ENCODE data around the gene CLEC4M.
"Not testable (repeated sequence)": the region's sequence is repeated elsewhere in the genome, so short reads cannot be mapped to it uniquely, and the experiment has no call there.

CLEC4M gene

DNA sequence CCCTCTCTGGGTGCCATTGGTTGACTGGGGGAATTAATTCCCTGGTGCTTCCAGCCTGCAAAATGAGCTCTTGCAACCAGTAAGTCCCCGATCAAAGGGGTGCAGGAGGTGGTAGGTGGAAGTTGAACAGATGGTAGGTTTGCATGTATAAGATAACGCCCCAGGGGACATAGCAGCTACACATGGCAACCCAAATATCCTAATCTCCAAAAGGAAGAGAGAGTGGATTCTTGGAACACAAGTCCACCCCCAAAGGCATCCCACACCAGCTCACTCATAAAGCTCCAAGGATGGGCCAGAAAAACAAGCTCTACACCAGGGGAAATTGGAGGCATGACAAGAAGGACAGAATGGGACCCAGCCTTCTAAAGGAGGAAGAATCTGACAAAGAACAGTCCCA, 20.5 kb upstream of the CLEC4M start:
- no peak for DNase-seq

DNA sequence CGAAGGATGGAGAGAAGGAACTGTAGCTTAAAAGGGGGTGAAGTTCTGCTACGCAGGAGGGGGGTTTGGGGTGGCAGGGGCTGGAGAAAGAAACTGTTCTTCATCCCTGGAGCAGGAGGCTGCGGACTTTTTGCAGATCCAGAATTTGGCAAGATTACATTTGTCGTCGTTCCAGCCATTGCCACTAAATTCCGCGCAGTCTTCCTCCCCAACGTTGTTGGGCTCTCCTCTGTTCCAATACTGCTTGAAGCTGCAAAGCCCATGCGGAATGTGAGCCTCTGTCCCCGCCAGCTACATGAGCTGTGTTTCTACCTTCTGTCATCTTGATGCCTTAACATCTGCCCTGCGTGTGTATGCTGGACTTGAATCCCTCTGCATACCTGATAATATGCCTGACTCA, 20.1 kb upstream of the CLEC4M start:
- DNase-seq = no peak

DNA sequence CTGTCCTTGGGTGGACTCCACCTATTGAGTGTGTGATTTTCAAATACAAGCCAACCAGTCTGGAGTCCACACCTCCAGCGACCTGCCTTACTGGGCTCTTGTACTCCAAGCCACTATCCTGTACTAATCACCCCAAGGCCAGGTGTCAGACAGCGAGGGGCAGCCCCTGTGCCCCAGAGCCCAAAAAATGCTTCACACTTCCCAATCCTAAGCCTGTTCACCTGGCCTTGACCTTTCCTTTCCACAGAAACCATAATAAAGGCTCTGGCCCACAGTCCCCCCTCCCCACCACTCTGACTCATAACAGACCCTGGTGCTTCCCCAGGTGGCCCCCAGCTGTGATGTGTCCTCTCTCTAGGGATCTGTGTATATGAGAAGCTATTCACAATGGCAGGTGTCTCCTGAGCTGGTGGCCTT, 19.6 kb upstream of the CLEC4M start:
- no peak for DNase-seq

DNA sequence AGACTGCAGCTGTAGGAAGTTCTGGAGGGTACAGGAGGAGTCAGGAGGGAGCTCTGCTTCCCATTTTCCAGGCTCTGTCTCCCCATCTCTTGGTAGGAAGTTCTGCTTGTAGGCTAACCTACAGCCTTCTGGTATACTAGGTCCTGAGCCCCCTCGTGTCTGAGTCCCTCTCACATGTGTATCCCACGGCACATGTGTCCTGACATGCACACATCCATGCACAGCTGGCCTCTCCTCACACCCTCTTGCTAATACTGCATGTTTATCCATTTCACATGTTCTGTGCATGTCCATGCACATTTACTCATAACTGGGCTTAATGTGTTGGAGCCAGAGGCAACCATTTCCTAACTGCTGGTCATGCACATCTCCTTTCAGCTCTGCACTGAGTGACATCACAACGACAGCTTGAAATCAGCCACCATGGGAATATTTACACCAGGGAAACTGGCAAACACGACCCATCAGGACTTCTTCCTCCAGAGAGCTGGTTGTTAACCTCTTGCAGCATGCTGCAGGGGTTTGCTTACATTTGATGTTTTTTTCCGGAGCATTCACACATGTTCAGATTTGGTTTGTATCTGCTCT, 18.8 kb upstream of the CLEC4M start:
- DNase-seq = no peak

DNA sequence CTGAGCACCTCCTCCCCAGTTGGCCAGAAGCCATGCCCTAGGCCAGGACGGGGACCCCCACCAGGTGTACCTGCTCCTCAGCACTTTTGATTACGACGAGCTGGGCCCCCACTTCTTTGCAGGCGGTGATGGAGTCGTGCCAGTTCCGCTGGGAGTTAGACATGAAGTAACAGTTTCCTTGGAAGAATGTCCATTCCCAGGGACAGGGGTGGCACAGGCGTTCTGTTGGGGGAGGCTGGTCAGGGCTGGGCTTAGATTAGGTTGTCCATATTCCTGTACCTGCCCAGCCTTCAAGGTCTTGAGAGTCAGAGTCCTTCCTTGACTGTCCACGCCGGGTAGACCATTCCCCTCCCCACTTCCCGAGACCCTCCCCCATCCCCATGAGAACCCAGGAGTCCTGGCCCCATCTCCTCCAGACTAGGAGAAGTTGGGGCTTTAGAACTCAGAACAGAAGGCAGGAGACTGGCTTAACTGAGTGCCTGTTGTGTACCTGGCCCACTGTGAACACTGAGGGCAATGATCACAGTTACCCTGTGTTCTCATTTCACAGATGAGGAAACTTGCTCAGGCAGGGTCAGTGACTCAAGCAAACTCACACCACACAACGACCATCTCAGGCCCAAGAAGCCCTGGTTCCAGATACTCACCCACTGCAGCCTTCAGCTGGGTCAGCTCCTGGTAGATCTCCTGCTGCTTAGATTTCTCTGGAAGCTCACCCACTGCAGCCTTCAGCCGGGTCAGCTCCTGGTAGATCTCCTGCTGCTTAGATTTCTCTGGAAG, 18.0 kb upstream of the CLEC4M start:
- no peak for DNase-seq

DNA sequence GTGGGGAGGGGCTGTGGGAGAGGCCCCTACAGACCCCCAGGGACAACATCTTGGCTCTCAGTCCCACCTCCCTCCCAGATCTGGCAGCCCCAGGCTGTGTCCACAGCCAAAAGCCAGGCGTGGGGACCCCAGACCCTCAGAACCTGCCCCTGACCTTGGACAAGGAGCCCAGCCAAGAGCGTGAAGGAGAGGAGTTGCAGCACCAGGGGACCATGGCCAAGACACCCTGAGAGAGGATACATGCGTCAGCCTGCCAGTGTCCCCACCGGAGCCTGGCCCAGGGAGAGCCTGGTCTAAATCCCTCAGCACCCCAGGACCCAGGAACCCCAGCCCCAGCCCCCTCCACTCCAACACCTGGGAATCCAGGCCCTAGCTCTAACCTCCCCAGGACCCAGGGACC, 16.7 kb upstream of the CLEC4M start:
- not testable (repeated sequence) for DNase-seq

DNA sequence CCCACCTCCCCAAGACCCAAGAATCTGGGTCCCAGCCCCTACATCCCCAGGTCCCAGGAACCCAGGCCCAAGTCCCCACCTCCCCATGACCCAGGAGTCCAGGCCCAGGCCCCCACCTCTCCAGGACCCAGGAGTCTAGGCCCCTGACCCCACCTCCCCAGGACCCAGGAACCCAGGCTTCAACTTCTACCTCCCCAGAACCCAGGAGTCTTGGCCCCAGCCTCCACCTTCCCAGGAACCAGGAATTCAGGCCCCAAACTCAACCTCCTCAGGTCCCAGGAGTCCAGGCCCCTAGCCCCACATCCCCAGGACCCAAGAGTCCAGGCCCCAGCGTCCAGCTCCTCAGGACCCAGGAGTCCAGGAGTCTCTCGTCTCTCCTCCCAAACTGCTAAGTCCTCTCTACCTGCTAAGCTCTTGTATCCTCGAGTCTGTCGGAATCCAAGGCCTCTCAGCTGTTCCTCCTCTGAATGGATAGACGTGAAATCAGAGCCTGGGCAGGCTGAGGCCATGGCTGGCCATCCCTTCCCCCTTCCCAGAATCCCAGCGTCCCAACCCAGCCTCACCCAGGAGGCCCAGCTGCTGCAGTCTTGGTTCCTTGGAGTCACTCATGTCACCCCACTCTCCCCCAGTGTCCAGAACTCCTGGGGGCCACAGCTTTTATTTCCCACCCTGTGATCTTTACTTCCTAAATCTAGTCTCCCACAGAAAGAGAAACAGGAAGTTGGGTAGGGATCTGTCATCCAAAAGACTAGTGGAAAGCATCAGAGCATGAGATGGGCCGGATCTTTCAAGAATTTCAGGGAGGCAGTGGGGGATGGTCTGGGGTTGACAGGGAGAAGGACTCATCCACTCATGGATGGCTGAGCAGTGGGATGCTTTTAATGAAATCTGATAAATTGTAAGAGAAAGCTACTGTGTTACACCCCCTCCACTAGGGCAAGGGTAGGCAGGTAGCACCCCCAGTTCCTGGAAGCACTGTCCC, 15.8 kb upstream of the CLEC4M start, which contains the start of gene CD209:
Gene CD209, minus strand, starts transcription at position 632 of the 982 bp plus-strand sequence. Its CDS starts 23 bp downstream, at position 609.
- no peak for DNase-seq

DNA sequence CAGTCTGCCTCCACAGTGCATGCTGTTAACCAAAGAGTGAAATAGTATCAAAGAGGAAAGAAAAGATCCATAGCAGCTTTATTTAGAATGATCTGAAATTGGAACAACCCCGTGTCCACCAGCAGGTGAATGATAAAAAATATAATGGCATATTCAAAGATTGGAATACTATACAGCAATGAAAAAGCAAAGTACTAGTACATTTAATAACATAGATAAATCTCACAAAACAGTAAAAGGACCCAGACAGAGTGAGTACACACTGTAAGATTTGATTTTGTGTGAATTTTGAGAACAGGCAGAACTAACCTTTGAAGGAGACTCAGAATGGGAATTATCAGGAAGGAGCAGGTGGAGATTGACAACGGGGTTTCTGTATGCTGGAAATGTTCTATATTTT, 14.9 kb upstream of the CLEC4M start:
- no peak for DNase-seq

DNA sequence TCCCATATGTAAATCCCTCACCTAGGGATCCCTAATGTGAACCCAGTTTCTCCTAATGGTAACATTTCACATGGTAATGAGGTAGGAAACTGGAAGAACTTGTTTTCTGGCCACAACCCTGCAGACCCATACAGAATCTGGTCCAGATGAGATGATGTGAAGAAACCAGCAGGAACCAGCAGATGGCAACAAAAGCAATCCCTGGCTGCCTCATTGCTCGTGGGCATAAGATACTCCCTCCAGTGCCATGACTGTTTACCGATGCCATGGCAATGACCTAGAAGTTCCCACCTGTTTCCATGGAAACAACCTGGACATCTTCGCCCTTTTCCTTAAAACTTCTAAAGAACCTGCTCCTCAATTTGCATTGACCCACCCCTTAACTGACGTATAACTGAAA, 14.3 kb upstream of the CLEC4M start:
- peak; percentile 35 for DNase-seq

DNA sequence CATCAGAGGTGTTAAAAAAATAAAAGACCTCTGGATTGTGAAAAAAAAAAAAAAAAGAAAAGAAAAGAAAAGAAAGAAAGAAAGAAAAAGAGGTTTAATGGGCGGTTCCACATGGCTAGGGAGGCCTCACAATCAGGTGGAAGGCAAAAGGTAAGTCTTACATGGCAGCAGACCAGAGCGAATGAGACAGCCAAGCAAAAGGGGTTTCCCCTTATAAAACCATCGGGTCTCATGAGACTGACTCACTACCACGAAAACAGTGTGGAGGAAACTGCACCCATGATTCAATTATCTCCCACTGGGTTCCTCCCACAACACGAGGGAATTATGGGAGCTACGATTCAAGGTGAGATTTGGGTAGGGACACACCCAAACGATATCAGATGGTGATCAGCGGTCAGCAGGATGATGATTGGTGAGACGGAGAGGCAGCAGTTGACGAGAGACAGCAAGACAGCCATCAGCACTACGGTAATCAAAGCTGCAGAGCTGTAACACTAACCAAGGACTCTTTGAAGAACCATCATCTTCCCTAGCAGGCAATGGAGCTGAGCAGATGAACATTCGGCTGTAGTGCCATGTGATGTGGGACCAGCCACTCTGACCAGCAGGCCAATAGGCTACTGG, 11.8 kb upstream of the CLEC4M start:
- no peak for DNase-seq

DNA sequence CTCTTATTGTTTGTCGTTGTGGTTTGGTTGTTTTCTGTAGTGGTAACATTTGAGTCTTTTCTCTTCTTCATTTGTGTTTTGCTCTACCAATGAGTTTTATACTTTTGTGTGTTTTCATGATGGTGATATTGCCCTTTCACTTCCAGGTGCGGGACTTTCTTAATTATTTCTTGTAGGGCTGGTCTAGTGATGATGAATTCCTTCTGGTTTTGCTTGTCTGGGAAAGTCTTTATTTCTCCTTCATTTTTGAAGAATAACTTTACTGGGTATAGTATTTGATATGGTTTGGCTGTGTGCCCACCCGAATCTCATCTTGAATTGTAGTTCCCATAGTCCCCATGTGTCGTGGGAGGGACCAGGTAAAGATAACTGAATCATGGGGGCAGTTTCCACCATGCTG, 6.8 kb upstream of the CLEC4M start:
- DNase-seq = no peak

DNA sequence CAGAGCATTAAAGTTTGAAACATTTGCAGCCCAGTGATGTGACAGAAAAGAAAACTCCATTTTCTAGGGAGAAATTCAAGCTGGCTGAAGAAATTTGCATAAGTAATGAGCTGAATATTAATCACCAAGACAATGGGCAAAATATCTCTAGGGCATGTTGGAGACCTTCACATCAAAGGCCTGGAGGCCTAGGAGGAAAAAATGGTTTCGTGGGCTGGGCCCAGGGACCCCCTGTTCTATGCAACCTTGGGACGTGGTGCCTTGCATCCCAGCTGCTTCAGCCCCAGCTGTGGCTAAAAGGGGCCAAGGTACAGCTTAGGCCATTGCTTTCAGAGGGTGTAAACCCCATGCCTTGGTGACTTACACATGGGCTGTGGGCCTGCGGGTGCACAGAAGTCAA, 5.7 kb upstream of the CLEC4M start:
- DNase-seq = no peak

DNA sequence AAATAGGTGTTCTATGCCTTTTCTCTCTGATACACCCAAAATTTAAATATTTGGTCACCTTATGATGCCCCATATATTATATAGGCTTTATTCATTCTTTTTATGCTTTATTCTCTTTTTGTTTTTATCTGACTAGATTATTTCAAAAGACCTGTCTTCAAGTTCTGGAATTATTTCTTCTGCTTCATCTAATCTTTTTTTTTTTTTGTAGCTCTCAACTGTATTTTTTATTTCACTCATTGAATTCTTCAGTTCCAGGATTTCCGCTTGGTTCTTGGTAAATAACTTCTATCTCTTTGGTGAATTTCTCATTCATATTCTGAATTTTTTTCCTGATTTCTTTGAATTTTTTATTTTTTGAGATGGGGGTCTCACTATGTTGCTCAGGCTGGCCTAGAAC, 3.9 kb upstream of the CLEC4M start:
- DNase-seq = no peak

DNA sequence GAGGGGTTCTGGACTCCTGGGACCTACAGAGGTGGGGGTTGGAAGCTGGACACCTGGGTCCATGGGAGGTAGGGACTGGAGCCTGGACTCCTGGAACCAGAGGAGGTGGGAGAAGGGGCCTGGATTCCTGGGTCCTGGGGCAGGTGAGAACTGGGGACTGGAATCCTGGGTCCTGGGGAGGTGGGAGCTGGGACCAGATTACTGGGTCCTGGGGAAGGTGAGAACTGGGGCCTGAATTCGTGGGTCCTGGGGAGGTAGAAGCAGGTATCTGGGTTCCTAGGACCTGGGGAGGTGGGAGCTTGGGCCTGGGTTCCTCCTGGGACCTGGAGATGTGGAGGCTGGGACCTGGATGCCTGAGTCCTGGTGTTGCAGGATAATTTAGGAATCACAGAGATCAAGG, 653 bp downstream of the CLEC4M start:
- no peak for DNase-seq

DNA sequence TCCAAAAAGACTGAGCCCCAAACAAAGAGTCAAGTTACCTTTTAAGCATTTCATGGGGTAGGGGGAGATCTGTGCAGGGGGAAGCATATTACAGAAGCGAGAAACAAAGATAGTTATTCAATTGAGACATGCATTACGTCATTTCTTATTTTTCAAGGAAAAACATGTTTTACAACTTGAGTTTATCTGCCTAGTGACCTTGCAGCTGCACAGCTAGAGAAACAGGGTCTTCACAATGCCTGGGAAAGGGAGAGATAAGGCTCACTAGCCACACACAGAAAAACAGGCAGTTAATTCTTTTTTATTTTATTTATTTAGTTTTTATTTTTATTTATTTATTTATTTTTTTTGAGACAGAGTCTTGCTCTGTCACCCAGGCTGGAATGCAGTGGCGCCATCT, 1.1 kb downstream of the CLEC4M start:
- not testable (repeated sequence) for DNase-seq

DNA sequence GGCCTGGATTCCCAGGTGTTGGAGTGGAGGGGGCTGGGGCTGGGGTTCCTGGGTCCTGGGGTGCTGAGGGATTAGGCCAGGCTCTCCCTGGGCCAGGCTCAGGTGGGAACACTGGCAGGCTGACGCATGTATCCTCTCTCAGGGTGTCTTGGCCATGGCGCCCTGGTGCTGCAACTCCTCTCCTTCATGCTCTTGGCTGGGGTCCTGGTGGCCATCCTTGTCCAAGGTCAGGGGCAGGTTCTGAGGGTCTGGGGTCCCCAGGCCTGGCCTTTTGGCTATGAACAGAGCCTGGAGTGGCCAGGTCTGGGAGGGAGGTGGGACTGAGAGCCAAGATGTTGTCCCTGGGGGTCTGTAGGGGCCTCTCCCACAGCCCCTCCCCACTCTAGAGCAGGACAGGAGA, 2.0 kb downstream of the CLEC4M start:
- not testable (repeated sequence) for DNase-seq

DNA sequence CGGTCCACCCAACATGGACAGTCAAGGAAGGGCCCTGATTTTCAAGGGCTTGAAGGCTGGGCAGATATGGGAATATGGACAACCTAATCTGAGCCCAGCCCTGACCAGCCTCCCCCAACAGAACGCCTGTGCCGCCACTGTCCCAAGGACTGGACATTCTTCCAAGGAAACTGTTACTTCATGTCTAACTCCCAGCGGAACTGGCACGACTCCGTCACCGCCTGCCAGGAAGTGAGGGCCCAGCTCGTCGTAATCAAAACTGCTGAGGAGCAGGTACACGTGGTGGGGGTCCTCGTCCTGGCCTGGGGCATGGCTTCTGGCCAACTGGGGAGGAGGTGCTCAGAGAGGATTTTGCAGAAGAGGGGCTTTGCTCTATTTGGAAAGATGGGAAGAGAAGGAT, 3.5 kb downstream of the CLEC4M start:
- DNase-seq = no peak

DNA sequence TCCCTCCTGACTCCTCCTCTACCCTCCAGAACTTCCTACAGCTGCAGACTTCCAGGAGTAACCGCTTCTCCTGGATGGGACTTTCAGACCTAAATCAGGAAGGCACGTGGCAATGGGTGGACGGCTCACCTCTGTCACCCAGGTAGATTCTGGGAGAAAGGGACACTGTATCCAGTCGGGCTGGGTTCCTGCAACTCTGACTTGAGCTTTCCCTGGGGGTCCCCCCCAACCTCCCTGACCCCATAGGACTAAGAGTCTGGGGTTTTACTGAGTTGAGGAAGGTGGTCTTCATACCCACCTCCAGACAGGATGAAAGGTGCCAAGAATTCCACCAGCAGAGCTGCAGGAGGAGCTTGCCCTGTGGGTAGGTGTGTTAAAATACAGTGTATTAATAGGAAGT, 4.4 kb downstream of the CLEC4M start:
- no peak for DNase-seq

DNA sequence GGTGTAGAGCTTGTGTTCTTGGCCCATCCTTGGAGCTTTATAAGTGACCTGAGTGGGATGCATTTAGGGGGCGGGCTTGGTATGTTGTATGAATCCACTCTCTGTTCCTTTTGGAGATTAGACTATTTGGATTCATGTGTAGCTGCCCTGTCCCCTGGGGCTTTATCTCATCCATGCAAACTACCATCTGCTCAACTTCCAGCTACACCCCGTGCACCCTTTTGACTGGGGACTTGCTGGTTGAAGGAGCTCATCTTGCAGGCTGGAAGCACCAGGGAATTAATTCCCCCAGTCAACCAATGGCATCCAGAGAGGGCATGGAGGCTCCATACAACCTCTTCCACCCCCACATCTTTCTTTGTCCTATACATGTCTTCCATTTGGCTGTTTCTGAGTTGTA, 6.1 kb downstream of the CLEC4M start:
- DNase-seq = no peak

DNA sequence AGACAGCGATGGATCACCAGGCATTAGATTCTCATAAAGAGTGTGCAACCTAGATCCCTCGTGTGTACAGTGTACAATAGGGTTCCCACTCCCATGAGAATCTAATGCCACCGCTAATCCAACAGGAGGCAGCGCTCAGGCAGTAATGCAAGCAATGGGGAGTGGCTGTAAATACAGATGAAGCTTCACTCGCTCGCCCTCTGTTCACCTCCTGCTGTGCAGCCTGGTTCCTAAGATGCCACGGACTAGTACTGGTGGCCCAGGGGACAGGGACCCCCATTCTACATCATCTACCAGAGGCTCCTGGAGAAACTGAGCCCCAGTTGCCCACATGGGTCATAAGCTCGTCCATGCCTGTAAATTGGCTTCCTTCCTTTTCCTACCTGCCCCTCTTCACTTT, 8.0 kb downstream of the CLEC4M start:
- DNase-seq = no peak

DNA sequence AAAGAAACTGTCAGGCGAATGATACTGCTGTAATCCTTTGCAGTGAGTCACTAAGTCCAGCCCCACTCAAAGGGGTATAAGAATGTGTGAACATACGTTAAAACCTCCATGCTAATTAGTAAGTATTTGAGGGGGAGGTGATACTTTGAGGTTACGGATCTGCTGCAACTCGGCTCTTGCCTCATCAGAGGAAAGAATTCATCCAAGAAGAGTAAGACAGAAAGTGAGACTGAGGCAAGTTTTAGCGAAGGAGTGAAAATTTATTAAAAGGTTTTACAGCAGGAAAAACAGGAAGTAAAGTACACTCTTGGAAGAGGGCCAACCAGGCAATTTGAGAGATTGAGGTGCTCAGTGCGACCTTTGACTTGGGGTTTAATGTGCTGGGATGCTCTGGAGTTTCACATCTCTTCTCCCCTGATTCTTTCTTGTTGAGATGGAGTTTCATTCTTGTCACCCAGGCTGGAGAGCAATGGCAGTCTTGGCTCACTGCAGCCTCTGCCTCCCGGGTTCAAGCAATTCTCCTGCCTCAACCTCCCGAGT, 9.8 kb downstream of the CLEC4M start:
- no peak for DNase-seq

DNA sequence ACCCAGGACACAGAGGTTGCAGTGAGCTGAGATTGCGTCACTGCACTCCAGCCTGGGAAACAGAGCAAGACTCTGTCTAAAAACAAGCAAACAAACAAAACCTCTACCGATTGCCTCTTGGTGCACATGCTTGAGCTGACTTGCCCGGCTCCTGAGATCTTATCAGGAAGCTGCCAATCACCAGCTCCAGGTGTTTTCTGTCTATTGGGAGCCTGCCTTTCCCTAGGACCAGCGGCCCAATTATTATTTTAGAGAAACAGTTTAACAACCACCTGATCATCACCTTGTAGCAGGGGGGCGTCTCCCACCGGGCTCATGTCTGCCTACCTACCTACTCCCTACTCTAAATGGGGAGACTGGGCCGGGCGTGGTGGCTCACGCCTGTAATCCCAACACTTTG, 10.8 kb downstream of the CLEC4M start:
- no peak for DNase-seq

DNA sequence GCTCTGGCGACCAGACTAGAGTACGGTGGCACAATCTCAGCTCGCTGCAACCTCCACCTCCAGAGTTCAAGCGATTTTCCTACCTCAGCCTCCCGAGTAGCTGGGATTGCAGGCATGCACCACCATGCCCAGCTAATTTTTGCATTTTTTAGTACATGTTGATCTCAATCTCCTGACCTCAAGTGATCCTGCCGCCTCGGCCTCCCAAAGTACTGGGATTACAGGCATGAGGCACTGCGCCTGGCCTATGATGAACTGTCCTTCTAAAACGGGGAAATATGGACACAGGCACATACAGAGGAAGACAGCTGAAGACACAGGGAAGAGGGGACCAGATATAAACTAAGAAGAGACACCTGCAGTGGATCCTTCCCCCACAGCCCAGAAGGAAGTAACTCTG, 12.7 kb downstream of the CLEC4M start:
- DNase-seq = no peak

Data from eye (tissue), 1 donor.